T-helper 2 cell treated with Interferon-gamma antibody and Interleukin-4, amounts not matched to agents 100 ng/mL and 5 ng/mL, for 36 hours (primary cell): ENCODE measurements around the gene TFCP2L1. TPM values are rescaled to one million over a fixed set of nuclear protein-coding genes. Genes with fewer than 3 reads are reported as not detected.

Experiments
- intact Hi-C: fragments of 100-400 bp; cut with micrococcal nuclease; formaldehyde crosslinking; loops from one replicate; pipeline ENCODE4 v1.15.1; 2023
- total RNA-seq: library from RNA; stranded (reverse); gene quantifications from 2 replicates; pipeline ENCODE4 v1.2.3, GENCODE V29; 2022

Gene TFCP2L1
- total RNA-seq, 1 donor from 2014 or later: 0.02 TPM

DNA sequence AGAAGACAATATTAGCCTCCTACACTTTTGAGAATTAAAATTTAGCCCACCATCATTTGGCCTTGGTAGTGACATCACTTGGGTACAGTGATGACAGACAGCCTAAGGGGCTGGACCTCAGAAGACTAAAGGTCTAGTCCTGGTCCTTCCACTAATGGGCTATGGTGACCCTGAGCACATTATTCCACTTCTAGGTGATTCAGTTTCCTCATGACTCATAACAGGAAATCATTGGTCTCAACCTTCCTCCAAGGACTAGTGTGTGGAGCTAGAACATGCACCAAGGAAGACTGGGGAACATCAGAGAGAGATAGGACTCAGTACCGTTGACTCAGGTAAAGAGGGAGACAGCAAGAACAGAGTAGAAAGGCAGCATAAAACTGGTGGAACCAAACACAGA is 64.0 kb downstream of the TFCP2L1 start:
- intact Hi-C loops: no loop called here

GRCh38 chr2:121219866-121220265 is 65.1 kb downstream of the TFCP2L1 start:
- intact Hi-C loops: no loop called here

DNA sequence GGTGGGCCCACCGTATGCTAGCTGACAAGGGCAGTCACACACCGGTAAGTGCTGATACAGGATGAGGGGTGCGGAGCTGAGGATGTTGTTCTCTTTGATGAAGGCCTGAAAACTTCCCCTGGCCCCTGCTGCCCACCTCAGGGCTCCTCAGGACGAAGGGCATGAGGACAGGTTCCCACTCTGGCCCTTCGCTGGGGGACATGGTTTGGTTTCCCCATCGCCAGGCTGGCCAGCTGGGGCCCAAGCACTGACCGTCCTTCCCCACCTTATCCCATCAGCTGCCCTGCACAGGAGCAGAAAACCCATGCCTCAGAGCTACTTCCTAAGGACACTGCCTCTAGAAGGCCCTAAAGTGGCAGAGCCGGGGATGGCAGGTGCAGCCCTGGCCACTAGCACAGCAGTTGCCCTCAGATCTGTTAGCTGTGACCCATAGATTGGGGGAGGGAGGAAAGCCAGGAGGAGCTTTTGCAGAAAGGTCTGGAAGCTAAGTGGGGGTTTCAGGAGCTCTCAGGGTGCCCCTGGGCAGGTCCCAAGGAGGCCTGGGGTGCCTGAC is 66.5 kb downstream of the TFCP2L1 start:
- intact Hi-C loops: no loop called here

GRCh38 chr2:121217627-121218026 is 67.4 kb downstream of the TFCP2L1 start:
- intact Hi-C loops: no loop called here

GRCh38 chr2:121214296-121214695 is 70.7 kb downstream of the TFCP2L1 start:
- intact Hi-C loops: no loop called here

- intact Hi-C loops: no loop called here
Observed at GRCh38 chr2:121213386-121213785, 71.6 kb downstream of the TFCP2L1 start.

DNA sequence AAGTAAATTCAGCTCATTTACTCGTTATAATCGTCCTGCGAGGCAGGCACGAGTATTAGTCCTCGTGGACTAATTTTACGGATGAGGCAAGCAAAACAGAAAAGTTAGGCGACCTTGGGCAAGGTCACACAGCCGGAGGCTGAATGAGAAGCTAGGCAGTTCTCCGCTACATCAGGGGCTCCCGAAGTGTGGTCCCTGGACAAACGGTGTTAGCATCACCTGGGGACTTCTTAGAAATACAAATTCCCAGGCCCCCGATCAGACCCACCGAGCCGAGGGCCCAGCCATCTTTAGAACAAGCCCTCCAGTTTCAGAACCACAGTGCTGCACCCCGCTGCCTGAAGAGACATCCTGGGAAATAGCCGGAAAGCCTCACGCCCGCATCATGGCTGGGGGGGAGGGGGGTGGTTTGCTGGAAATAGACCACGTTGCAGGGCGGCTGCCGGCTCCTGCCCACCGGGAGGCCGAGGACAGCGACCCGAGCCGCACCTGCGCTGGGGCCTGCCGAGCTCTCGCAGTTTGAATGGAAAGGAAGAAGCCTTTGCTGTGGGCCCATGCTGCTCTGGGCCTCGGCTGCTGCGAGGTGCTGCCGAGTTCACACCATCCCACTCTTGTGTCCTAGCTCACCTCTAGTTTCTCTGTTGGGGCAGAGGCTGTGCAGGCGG is 72.2 kb downstream of the TFCP2L1 start:
- intact Hi-C loops: no loop called here

GRCh38 chr2:121211689-121212151 is 73.3 kb downstream of the TFCP2L1 start:
- intact Hi-C loops: no loop called here

DNA sequence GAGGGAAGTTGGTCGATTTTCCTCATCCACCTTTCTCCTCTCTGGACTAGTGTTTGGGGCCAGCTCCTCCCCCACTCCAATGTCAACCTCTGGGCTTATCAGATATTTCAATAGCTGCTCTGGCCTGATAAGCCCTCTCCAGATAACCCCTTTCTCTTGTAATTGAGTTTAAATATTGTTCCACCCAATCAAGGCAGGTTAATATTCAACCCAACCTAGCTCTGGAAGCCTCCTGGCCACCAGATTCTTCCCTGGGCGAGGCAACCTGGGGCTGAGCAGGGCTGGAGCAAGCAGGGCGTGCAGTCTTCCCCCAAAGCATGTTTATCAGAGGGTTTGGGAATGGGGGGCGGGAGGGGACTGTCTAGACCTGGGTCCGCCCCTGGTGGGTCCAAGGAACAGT is 73.8 kb downstream of the TFCP2L1 start:
- intact Hi-C loops: no loop called here

DNA sequence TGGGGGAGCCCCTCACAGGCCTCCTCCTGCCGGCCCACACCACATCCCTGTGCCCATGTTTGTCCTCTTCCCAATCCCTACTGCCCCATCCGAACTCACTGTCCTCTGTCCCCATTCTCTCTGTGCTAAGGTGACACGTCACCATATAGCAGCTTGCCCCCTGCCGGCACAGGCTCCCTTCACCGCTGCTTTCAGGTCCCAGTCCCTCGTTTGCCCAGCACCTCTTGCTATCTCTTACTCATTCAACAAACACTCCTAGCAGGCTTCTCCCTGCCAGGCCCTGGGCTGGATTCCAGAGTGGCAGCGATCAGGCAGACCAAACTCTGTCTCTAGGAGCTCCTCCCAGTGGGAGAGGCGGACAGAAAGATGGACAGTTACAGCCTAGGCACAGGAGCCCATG is 74.3 kb downstream of the TFCP2L1 start:
- intact Hi-C loops: no loop called here

GRCh38 chr2:121209014-121209610 is 75.9 kb downstream of the TFCP2L1 start:
- intact Hi-C loops: no loop called here

- intact Hi-C loops: no loop called here
Observed at GRCh38 chr2:121207494-121207893, 77.5 kb downstream of the TFCP2L1 start.

DNA sequence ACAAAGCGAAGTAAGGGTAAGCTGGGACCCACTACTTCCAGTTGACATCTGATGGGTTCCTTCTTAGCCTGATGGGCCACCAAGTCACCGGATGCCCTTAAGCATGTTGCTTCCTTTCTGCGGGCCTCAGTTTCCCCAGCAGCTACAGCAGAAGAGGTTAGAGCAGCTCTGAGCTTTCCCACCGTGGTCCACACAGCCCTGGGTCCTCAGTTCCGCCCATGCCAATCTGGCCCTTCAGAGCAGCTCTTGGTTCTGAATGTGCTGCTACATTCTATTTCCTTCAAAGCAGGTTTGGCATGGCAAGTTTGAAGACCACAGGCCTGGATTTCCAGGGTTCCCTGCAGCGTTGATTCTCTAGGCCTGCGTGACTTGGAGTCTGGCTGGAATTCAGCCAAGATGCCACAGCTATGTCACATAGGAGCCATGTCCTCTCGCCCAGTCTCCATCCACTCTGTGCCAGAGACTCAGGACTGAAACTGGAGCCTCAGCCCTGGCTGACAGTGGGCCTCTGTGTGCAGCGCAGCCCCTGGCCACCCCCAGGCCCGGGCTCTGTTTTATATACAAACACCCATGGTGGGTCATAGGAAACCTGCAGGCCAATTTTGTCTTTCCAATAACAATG is 79.6 kb downstream of the TFCP2L1 start:
- intact Hi-C loops: no loop called here

DNA sequence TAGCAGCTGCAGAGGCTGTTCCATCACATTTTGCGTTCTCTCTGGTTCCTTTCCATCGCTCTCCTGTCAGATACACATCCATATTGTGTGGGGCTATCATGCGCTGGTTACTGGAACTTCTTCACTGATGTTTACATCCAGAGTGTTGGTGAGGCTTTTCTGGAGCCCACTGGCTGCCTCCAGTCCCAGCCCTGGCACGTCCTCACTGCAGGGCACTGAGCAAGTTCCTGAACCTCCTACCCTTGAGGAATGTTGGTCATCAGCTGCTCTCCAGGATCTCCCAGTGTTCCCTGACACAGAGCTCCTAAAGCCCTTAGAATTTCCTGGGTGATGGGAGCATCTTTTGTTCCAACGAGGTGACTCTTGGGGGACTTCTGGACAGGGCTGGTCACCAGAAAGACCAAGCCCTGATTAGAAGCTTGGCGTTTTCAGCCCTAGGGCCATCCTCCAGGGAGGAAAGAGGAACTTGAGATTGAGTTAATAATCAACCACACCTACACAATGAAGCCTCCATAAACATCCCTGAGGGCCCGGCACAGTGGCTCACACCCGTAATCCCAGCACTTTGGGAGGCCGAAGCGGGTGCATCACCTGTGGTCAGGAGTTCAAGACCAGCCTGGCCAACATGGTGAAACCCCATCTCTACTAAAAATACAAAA is 81.3 kb downstream of the TFCP2L1 start:
- intact Hi-C loops: no loop called here

- intact Hi-C loops: no loop called here
Observed at GRCh38 chr2:121202541-121203310, 82.3 kb downstream of the TFCP2L1 start.

DNA sequence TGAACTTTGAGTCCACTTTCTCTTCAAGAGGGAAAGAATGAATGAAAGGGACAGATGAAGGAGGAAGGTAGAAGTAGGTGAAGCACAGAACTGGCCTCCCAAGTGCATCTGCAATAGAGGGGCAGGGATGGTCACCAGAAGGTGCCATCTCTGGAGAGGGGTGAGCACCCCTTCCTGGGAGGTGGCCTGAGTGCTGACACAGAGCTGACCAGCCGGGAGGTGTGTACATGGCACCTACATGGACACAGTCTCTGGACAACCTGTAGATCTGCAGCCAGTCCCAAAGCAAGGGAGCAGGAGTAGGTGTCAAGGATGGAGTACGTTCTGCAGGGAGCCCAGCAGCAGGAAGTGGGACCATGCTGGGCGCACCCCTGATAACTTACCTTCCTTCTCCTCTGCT is 83.2 kb downstream of the TFCP2L1 start:
- intact Hi-C loops: no loop called here

- intact Hi-C loops: no loop called here
Observed at GRCh38 chr2:121200419-121201315, 84.3 kb downstream of the TFCP2L1 start.

DNA sequence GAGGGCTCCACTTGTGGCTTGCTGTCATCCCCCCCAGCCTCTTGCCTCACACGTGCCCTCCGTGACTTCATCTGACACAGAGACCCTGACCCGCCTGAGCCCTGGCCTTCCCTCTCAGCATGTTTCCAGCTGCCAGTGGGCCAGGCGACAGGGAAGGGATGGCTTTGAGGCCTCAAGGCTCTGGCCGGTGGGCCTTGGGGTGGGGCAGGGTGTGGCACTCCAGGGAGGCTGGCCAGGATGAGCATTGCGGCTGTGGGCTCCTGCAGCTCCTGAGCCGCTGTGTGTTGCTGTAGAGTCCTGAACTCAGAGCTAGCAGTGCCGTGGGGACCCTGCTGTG is 85.0 kb downstream of the TFCP2L1 start:
- intact Hi-C loops: no loop called here

DNA sequence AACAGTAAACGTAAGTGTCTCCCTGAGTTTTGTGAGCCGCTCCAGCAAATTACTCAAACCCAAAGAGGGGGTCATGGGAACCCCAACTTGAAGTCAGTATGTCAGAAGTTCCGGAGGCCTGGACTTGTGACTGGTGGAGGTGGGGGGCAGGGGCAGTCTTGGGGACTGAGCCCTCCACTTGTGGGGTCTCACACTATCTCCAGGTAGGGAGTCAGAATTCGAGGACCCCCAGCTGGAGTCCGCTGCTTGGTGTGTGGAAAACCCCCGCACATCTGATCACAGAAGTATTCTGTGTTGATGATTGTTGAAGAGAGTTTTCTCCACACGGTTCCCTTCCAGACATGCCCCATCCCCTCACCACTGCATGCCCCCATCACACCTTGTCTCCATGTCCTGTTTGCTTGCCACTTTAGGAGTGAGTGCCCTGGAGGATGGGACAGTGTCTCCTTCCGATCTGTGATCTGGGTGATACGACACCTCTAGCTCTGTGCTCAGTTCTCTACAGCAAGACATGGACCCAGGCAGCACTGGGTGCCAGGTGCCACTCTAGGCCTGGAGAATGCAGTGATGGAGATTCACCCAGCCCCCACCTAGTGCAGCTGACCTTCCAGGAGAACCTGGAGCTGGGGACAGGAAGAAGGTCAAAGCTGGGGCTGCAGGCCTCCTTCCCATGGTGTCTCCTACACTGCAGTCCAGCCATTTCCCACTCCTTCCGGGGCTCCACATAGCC is 85.6 kb downstream of the TFCP2L1 start:
- intact Hi-C loops: no loop called here
